ENCODE data around the gene ZNF236.

DNA sequence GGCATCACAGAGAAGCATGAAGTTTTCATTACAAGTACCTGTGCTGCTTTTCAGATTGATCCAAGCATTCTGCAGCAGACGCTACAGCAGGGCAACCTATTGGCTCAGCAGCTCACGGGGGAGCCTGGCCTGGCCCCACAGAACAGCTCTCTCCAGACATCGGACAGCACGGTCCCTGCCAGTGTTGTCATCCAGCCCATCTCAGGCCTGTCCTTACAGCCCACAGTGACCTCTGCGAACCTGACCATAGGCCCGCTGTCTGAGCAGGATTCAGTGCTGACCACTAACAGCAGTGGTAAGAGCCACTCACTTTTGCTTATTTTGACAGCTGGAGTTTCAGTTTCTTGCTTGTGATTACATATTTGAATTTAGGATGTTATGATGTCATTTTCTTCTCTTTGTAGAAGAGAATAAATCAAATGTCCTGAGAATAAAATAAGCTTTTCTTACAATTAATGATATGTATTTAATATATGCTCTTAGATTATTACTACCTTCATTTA, 104.9 kb downstream of the ZNF236 start:
- TF ChIP-seq CTCF (IDR thresholded peaks at IDR 0.05; ENCODE audit: extremely low read depth in 1 of 2, insufficient read depth in 1 of 2, low read depth in 1 of 2, low read length in 2 of 2) (no peak), POLR2AphosphoS5 (IDR thresholded peaks at IDR 0.05; ENCODE audit: insufficient read depth, low read depth, low read length) (no peak), POLR2A (IDR thresholded peaks at IDR 0.05; ENCODE audit: low read depth, low read length) (no peak), GATA2 (IDR thresholded peaks at IDR 0.05; ENCODE audit: insufficient read depth, insufficient read length, low read depth, low read length) (no peak), MYC (IDR thresholded peaks at IDR 0.05; ENCODE audit: low read depth, low read length) (no peak), EZH2 (IDR thresholded peaks at IDR 0.05; ENCODE audit: borderline replicate concordance, low read depth, low read length, severe bottlenecking) (no peak)
- TF ChIP-seq, protein P1, sequence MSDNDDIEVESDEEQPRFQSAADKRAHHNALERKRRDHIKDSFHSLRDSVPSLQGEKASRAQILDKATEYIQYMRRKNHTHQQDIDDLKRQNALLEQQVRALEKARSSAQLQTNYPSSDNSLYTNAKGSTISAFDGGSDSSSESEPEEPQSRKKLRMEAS (IDR thresholded peaks at IDR 0.05; ENCODE audit: insufficient read depth, insufficient read length) = no peak

All from endothelial cell of umbilical vein (primary cell).